Body of pancreas (tissue), 4 donors: ENCODE data around the gene SLC26A6. TPM values are rescaled to one million over a fixed set of nuclear protein-coding genes. Genes with fewer than 3 reads are reported as not detected.

Experiments used
- ATAC-seq: fragments of 150-250 bp; one replicate; pipeline ENCODE4 v1.9.1; 2016
- DNase-seq, 4 donors: peaks; one replicate each; pipeline ENCODE4 v3.0.0-alpha.2; 2019
- H3K27ac ChIP-seq, 4 donors: fragments of 200-600 bp; sonication (generic); 1 replicate in 3 of 4; 2 replicates in 1 of 4; pipeline versions ENCODE4 v1.5.1 to v1.6.1; 2016 to 2019; ENCODE audit warnings: mild to moderate bottlenecking in 1 of 4, mixed read lengths in 1 of 4, moderate library complexity in 1 of 4
- H3K27me3 ChIP-seq, 2 donors: fragments of 200-600 bp; sonication (generic); one replicate each; pipeline ENCODE4 v1.6.0; 2016; ENCODE audit warnings: mild to moderate bottlenecking in 1 of 2
- H3K36me3 ChIP-seq, 2 donors: fragments of 200-600 bp; sonication (generic); replicated peaks in 1 of 2; 2 replicates each; pipeline ENCODE4 v1.5.1; 2016; ENCODE audit warnings: low read depth in 2 of 2; ENCODE audit not compliant: insufficient read depth in 1 of 2
- H3K4me1 ChIP-seq: fragments of 200-600 bp; sonication (generic); one replicate; pipeline ENCODE4 v1.6.0; 2016
- H3K4me3 ChIP-seq, 2 donors: fragments of 200-600 bp; sonication (generic); 1 replicate in 1 of 2; 2 replicates in 1 of 2; pipeline ENCODE4 v1.5.1; 2016 to 2019
- H3K9me3 ChIP-seq, 3 donors: fragments of 200-600 bp; sonication (generic); 1 replicate in 2 of 3; 2 replicates in 1 of 3; pipeline ENCODE4 v1.5.1; 2016
- POLR2A ChIP-seq, 3 donors: fragments of 450-650 bp; IDR thresholded peaks; one replicate each; pipeline ENCODE4 v1.6.1; 2016; ENCODE audit warnings: antibody characterized with exemption in 3 of 3, mild to moderate bottlenecking in 2 of 3
- WGBS, 2 donors: methylation state at CpG; one replicate each; pipeline ENCODE4 v1.1.5; 2017; 5-methylcytosine and 5-hydroxymethylcytosine counted together
- intact Hi-C: fragments of 100-400 bp; cut with DNase I; formaldehyde crosslinking; loops from one replicate; pipeline ENCODE4 v1.15.1; 2023
- total RNA-seq, 2 donors: library from RNA; depleted of rRNA; stranded (reverse); fragments of >200 nt; gene quantifications; one replicate each; pipeline ENCODE4 v1.1.0, GENCODE V29; 2016
- TF ChIP-seq, protein P1 (sequence below), 7 experiments: fragments of 450-650 bp in 4 of 7; fragments of 200-600 bp in 3 of 7; sonication (generic) in 3 of 7; IDR thresholded peaks; one replicate each; pipeline ENCODE4 v1.5.1; 2016 to 2019; ENCODE audit warnings: antibody characterized with exemption in 7 of 7

The SLC26A6 gene
- total RNA-seq, 2 donors from 2014 or later = 17.8 to 35.0 TPM

DNA sequence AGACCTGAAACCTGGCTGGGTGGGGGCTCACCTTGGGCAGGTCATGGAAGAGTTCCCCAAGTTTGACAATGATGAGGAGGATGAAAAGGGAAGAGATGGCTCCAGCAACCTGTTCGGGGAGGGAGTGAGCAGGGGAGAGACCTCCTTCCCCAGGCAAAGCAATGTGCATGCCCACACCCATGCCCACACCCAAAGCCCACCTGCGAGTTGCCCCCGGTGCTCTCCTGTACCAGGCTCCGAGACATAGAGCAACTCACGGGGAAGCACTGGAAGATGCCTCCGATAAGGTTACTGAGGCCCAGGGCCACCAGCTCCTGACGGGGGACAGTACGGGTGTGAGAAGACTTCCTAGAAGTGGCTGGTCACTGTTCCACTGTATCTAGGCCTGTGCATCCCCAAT, 4.9 kb downstream of the SLC26A6 start:
- Histone ChIP-seq H3K4me3 (no peak overlapping the region), H3K9me3 (no peaks in the 10 kb centered on the region), H3K27me3 (no peaks in the 10 kb centered on the region), H3K36me3 (peaks cover 0 to 2% of the 10 kb centered on the region in 2 donors), H3K4me1 (peaks cover 8% of the 10 kb centered on the region), H3K27ac (no peak overlapping the region)
- intact Hi-C loops = no loop called here
- WGBS, 2 donors = 90 to 91% methylated on average over 2 to 8 of the region's 8 CpGs
- DNase-seq (no peak), ATAC-seq (no peak)
- TF ChIP-seq, protein P1, sequence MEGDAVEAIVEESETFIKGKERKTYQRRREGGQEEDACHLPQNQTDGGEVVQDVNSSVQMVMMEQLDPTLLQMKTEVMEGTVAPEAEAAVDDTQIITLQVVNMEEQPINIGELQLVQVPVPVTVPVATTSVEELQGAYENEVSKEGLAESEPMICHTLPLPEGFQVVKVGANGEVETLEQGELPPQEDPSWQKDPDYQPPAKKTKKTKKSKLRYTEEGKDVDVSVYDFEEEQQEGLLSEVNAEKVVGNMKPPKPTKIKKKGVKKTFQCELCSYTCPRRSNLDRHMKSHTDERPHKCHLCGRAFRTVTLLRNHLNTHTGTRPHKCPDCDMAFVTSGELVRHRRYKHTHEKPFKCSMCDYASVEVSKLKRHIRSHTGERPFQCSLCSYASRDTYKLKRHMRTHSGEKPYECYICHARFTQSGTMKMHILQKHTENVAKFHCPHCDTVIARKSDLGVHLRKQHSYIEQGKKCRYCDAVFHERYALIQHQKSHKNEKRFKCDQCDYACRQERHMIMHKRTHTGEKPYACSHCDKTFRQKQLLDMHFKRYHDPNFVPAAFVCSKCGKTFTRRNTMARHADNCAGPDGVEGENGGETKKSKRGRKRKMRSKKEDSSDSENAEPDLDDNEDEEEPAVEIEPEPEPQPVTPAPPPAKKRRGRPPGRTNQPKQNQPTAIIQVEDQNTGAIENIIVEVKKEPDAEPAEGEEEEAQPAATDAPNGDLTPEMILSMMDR (IDR thresholded peaks at IDR 0.05) = no peak
- TF ChIP-seq POLR2A (IDR thresholded peaks at IDR 0.05) = no peak

DNA sequence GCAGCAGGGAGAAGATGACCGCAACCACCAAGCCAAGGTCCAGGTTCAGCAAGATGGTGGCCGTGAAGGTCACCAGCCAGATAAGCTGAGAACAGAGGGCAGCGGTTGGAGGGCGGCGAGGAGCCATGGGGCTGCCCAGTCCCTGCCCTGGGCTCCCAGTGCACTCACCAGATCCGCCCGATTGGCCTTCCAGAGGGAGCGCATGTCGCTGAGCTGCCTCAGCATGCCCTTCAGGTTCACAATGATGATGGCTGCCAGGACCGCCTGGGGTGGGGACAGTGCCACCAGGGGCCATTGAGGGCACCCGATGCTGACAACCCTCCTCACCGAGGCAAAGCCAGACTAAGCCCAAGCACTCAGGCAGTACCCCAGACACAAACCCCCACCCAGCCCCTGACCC, 5.4 kb downstream of the SLC26A6 start:
- 94 to 100% methylated on average over 5 to 12 of the region's 12 CpGs for WGBS, 2 donors
- Histone ChIP-seq H3K9me3 (no peaks in the 10 kb centered on the region), H3K4me1 (peaks cover 8% of the 10 kb centered on the region), H3K27me3 (no peaks in the 10 kb centered on the region), H3K36me3 (peaks cover 0 to 2% of the 10 kb centered on the region in 2 donors), H3K4me3 (no peak overlapping the region), H3K27ac (no peak overlapping the region)
- TF ChIP-seq POLR2A (IDR thresholded peaks at IDR 0.05) = no peak
- TF ChIP-seq, protein P1 (IDR thresholded peaks at IDR 0.05) = no peak
- intact Hi-C loops = no loop called here
- no peak for DNase-seq
- ATAC-seq = no peak

DNA sequence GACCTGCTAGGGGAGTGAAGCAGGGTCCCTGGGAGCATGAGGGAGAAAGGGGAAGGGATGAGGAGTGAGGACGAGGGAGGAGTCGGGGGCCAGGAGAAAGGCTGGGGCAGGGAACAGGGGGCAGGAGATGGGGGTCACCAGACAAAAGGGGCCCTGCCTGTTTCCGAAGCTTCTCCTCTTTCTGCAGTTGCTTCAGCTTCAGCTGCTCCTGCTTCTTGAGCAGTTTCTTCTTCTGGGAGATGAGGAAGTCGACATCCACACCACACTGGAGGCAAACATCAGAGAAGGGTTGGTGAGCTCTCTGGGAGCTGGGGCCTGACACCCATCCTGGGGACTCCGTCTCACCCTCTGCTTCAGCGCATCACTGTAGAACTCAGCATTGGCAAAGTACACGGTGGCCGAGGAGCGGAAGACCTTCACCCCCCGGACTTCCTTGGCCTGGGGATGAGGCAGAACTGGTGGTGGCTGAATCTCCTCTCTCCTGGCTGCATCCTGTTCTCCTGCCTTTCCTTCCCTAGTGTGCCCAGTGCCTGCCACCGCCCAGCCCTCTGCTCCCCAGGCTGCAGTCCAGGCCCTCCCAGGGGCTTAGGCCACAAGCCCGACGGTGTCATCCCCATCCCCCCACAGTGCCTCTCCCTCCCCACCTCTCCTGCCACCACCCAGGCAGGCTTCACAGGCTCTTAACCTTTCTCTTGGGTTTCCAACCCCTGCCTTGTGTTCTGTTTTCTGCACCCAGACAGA, 6.8 kb downstream of the SLC26A6 start:
- Histone ChIP-seq H3K27me3 (no peaks in the 10 kb centered on the region), H3K4me3 (no peak overlapping the region), H3K36me3 (peaks cover 0 to 2% of the 10 kb centered on the region in 2 donors), H3K27ac (no peak overlapping the region), H3K9me3 (no peaks in the 10 kb centered on the region), H3K4me1 (no peaks in the 10 kb centered on the region)
- DNase-seq (no peak), ATAC-seq (no peak)
- no peak for TF ChIP-seq POLR2A (IDR thresholded peaks at IDR 0.05)
- TF ChIP-seq, protein P1 (IDR thresholded peaks at IDR 0.05) = no peak
- WGBS, 2 donors = 82 to 86% methylated on average over 13 of the region's 13 CpGs
- intact Hi-C loops = no loop called here

DNA sequence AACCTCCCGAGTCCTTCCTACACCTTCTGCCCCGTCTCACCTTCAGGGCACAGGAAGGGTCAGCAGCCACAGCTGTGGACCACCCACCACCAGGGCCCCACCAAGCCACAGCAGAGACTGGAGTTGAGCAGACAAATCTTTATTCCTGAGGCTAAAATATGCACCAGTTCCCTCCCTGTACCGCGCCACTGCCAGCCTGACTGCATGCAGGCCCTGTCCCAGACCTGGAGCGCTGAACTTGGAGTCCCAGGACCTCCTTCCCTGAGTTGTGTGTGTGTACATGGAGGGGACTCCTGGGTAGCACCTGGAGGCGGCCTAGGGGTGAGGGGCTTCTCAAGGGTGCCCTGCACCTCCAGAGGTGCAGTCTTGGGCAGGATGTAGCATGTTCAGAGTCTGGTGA, 9.7 kb downstream of the SLC26A6 start:
- Histone ChIP-seq H3K4me3 (no peak overlapping the region), H3K36me3 (peaks cover 0 to 2% of the 10 kb centered on the region in 2 donors), H3K27me3 (no peaks in the 10 kb centered on the region), H3K9me3 (no peaks in the 10 kb centered on the region), H3K4me1 (no peaks in the 10 kb centered on the region), H3K27ac (no peak overlapping the region)
- WGBS, 2 donors = 94 to 96% methylated on average over 5 to 6 of the region's 6 CpGs
- DNase-seq (no peak), ATAC-seq (no peak)
- intact Hi-C loops = no loop called here
- TF ChIP-seq POLR2A (IDR thresholded peaks at IDR 0.05) = no peak
- TF ChIP-seq, protein P1 (IDR thresholded peaks at IDR 0.05) = no peak

DNA sequence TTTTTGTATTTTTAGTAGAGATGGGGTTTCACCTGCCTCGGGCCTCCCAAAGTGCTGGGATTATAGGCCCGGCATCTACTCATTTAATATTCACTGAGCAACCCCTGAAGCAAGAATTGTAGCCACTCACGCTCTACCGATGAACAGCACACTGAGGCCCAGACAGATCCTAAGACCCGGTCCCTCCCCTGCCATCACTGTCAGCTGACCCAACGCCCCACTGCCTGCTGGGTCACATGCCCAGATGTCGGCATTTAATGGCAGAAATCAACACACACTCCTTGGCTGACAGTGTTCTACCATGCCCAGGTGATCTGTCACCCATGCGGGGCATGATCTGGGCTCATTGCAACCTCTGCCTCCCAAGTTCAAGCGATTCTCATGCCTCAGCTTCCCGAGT, 10.5 kb downstream of the SLC26A6 start:
- Histone ChIP-seq H3K36me3 (peaks cover 0 to 2% of the 10 kb centered on the region in 2 donors), H3K27me3 (no peaks in the 10 kb centered on the region), H3K4me3 (no peak overlapping the region), H3K27ac (no peak overlapping the region), H3K4me1 (peaks cover 6% of the 10 kb centered on the region), H3K9me3 (no peaks in the 10 kb centered on the region)
- TF ChIP-seq POLR2A (IDR thresholded peaks at IDR 0.05) = no peak
- TF ChIP-seq, protein P1 (IDR thresholded peaks at IDR 0.05) = no peak
- DNase-seq (no peak), ATAC-seq (no peak)
- 83 to 94% methylated on average over 6 to 10 of the region's 10 CpGs for WGBS, 2 donors
- intact Hi-C loops = no loop called here
